Esophagus muscularis mucosa (tissue), 4 donors: ENCODE data around the gene ZNF827. TPM values are rescaled to one million over a fixed set of nuclear protein-coding genes. Genes with fewer than 3 reads are reported as not detected.

Source experiments
- DNase-seq: peaks from one replicate; pipeline ENCODE4 v3.0.0-alpha.2; 2017; ENCODE audit errors: extremely low spot score
- H3K27ac ChIP-seq, 4 donors: fragments of 200-600 bp; sonication (generic); replicated peaks in 1 of 4; 1 replicate in 3 of 4; 2 replicates in 1 of 4; pipeline ENCODE4 v1.5.1; 2016 to 2019; ENCODE audit warnings: mild to moderate bottlenecking in 1 of 4
- H3K27me3 ChIP-seq, 4 donors: fragments of 200-600 bp; sonication (generic); one replicate each; pipeline versions ENCODE4 v1.5.1 to v1.6.0; 2016 to 2019
- H3K36me3 ChIP-seq, 4 donors: fragments of 200-600 bp; sonication (generic); one replicate each; pipeline ENCODE4 v1.5.1; 2016 to 2019
- H3K4me1 ChIP-seq, 4 donors: fragments of 200-600 bp; sonication (generic); one replicate each; pipeline ENCODE4 v1.5.1; 2016 to 2019
- H3K4me3 ChIP-seq, 4 donors: fragments of 200-600 bp; sonication (generic); 1 replicate in 2 of 4; 2 replicates in 2 of 4; pipeline ENCODE4 v1.5.1; 2016 to 2019; ENCODE audit warnings: mild to moderate bottlenecking in 4 of 4, moderate library complexity in 1 of 4
- H3K9me3 ChIP-seq, 4 donors: fragments of 200-600 bp; sonication (generic); 1 replicate in 3 of 4; 2 replicates in 1 of 4; pipeline ENCODE4 v1.5.1; 2016 to 2019
- CTCF ChIP-seq, 3 experiments: fragments of 200-600 bp in 2 of 3; fragments of 450-650 bp in 1 of 3; sonication (generic) in 2 of 3; IDR thresholded peaks; one replicate each; pipeline ENCODE4 v1.5.1; 2017 to 2019; ENCODE audit warnings: antibody characterized with exemption in 3 of 3, mild to moderate bottlenecking in 2 of 3, moderate library complexity in 1 of 3
- EP300 ChIP-seq: sonication (generic); formaldehyde crosslinking; IDR thresholded peaks from one replicate; pipeline ENCODE4 v1.6.1; 2017; ENCODE audit warnings: antibody characterized with exemption
- POLR2A ChIP-seq: fragments of 450-650 bp; IDR thresholded peaks from one replicate; pipeline ENCODE4 v1.6.1; 2017; ENCODE audit warnings: antibody characterized with exemption, moderate library complexity, mild to moderate bottlenecking, low read depth
- POLR2AphosphoS5 ChIP-seq, 2 donors: sonication (generic); formaldehyde crosslinking; IDR thresholded peaks; one replicate each; pipeline ENCODE4 v1.6.1; 2017; ENCODE audit warnings: antibody characterized with exemption in 2 of 2
- WGBS: methylation state at CpG from one replicate; pipeline ENCODE4 v1.1.5; 2018; 5-methylcytosine and 5-hydroxymethylcytosine counted together
- intact Hi-C: fragments of 100-400 bp; cut with DNase I; formaldehyde crosslinking; loops from one replicate; pipeline ENCODE4 v1.15.1; 2023
- total RNA-seq, 4 donors: library from RNA; depleted of rRNA; stranded (reverse); fragments of >200 nt; gene quantifications; one replicate each; pipeline versions ENCODE4 v1.1.0 to v1.2.1, GENCODE V29; 2016

Gene ZNF827
- total RNA-seq, 4 donors from 2014 or later = 11.1 to 27.2 (median 19.0) TPM

- intact Hi-C loops = loop anchor here (10.0 kb wide), 1 partner anchor 220 kb away; the partner anchor contains the start of gene LSM6
Observed at GRCh38 chr4:145954924-145955339, 16.3 kb upstream of the ZNF827 start.

GRCh38 chr4:145951931-145952330 lies 13.3 kb upstream of the ZNF827 start:
- WGBS = 82% methylated on average over 2 of the region's 2 CpGs
- Histone ChIP-seq H3K4me1 (no peaks in the 10 kb centered on the region), H3K27ac (no peak overlapping the region), H3K4me3 (no peak overlapping the region), H3K27me3 (no peaks in the 10 kb centered on the region), H3K9me3 (no peaks in the 10 kb centered on the region), H3K36me3 (no peaks in the 10 kb centered on the region)
- no peak for TF ChIP-seq CTCF (IDR thresholded peaks at IDR 0.05)
- TF ChIP-seq EP300 = no peak
- TF ChIP-seq POLR2AphosphoS5 (IDR thresholded peaks at IDR 0.05) = no peak
- no peak for TF ChIP-seq POLR2A
- no peak for DNase-seq
- intact Hi-C loops = loop anchor here (10.0 kb wide), 1 partner anchor 223 kb away; the partner anchor contains the start of gene LSM6

More at GRCh38 chr4:145954924-145955339, 16.3 kb upstream of the ZNF827 start:
- Histone ChIP-seq H3K27me3 (no peaks in the 10 kb centered on the region), H3K4me1 (no peaks in the 10 kb centered on the region), H3K9me3 (peaks cover 0 to 7% (median 0%) of the 10 kb centered on the region in 4 donors), H3K4me3 (no peak overlapping the region), H3K27ac (no peak overlapping the region), H3K36me3 (no peaks in the 10 kb centered on the region)
- TF ChIP-seq POLR2A (no peak), POLR2AphosphoS5 (IDR thresholded peaks at IDR 0.05) (no peak), EP300 (no peak), CTCF (IDR thresholded peaks at IDR 0.05) (no peak)
- WGBS = 66% methylated on average over 6 of the region's 7 CpGs
- no peak for DNase-seq

DNA sequence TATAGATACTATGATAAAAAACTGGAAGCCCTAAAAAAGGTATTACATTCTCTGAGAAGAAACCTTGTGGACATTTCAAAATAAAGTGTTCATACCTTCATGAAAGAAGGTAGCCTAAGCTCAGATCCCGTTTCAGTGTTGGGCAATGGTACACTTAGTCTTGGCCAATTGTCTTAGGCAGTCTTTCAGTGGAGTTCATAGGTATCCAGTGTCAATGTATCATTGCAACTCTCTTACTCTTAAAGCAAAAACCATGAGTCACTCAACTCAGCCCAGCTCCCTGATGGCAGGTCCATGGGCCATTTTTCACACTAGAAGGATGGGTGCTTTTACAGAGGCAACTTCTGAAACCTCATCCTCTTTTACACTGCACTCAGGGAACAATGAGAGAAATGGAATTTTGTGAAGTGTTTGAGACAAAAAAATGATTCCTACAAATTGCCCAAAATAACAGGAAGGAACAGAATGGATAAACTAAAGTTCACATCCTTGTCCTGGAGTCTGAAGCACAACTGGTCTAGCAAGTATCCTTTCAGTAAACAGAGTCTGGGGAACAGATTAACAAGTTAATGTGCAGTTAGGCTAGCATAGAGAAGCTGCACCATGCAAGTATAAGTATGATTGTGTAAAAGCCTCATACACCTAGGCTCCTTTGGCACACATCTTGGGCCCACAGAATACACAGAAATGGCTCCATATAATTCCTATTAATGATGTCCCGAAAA lies 7.0 kb upstream of the ZNF827 start:
- no peak for TF ChIP-seq CTCF (IDR thresholded peaks at IDR 0.05)
- TF ChIP-seq EP300 = no peak
- TF ChIP-seq POLR2AphosphoS5 (IDR thresholded peaks at IDR 0.05) = no peak
- no peak for TF ChIP-seq POLR2A

GRCh38 chr4:145944886-145945285 lies 6.3 kb upstream of the ZNF827 start:
- WGBS = 95% methylated on average over 2 of the region's 2 CpGs
- TF ChIP-seq POLR2A (no peak), EP300 (no peak), CTCF (IDR thresholded peaks at IDR 0.05) (no peak), POLR2AphosphoS5 (IDR thresholded peaks at IDR 0.05) (no peak)
- no peak for DNase-seq
- H3K4me1 ChIP-seq = peaks cover 0 to 2% (median under 1%) of the 10 kb centered on the region in 4 donors
- no peak overlapping the region for H3K27ac ChIP-seq
- H3K9me3 ChIP-seq = no peaks in the 10 kb centered on the region
- no peaks in the 10 kb centered on the region for H3K36me3 ChIP-seq
- no peaks in the 10 kb centered on the region for H3K27me3 ChIP-seq
- H3K4me3 ChIP-seq = no peak overlapping the region
- intact Hi-C loops = no loop called here

More for the DNA sequence above, 7.0 kb upstream of the ZNF827 start:
- no peak overlapping the region for H3K27ac ChIP-seq
- intact Hi-C loops = no loop called here
- 93% methylated on average over 2 of the region's 2 CpGs for WGBS
- no peaks in the 10 kb centered on the region for H3K36me3 ChIP-seq
- no peaks in the 10 kb centered on the region for H3K27me3 ChIP-seq
- no peak for DNase-seq
- H3K4me1 ChIP-seq = no peaks in the 10 kb centered on the region
- H3K9me3 ChIP-seq = no peaks in the 10 kb centered on the region
- H3K4me3 ChIP-seq = no peak overlapping the region
